Naive thymus-derived CD8-positive, alpha-beta T cell (primary cell): ENCODE data around the gene KREMEN2. TPM values are rescaled to one million over a fixed set of nuclear protein-coding genes. Genes with fewer than 3 reads are reported as not detected.
A peak's percentile ranks its signal among the peaks of the same experiment; 100 is the strongest.
"Not testable (repeated sequence)": the region's sequence is repeated elsewhere in the genome, so short reads cannot be mapped to it uniquely, and the experiment has no call there.

Experiments used
- ATAC-seq, 2 donors: fragments of 150-1000 bp; cut with Tn5 transposase in 1 of 2; sonication (Bioruptor Pico), chemical (Tn5 transposase) in 1 of 2; 1 replicate in 1 of 2; 2 replicates in 1 of 2; pipeline ENCODE4 v1.10.0; 2021; ENCODE audit warnings: mild to moderate bottlenecking in 2 of 2, moderate library complexity in 2 of 2
- POLR2A ChIA-PET: fragments of 350-600 bp; sonication (Branson Sonifier 250); formaldehyde crosslinking; loops from one replicate; lab custom pipeline; 2021; ENCODE audit warnings: antibody characterized with exemption; lab: Charles Lee
- DNase-seq, 10 donors: peaks; one replicate each; pipeline versions ENCODE4 v3.0.0 to v3.0.0-alpha.2; 2020 to 2022
- H3K27ac Mint-ChIP-seq, 10 donors: one replicate each; pipeline ENCODE4 v1.8.0; 2020 to 2022; ENCODE audit warnings: mild to moderate bottlenecking in 10 of 10, mixed read lengths in 10 of 10, moderate library complexity in 4 of 10, inconsistent platforms in 1 of 10
- H3K27me3 Mint-ChIP-seq, 5 donors: one replicate each; pipeline ENCODE4 v1.8.0; 2021 to 2022; ENCODE audit warnings: mixed read lengths in 5 of 5
- H3K36me3 Mint-ChIP-seq, 3 donors: one replicate each; pipeline ENCODE4 v1.8.0; 2020 to 2022; ENCODE audit warnings: mixed read lengths in 3 of 3, mild to moderate bottlenecking in 2 of 3, inconsistent platforms in 1 of 3
- H3K4me1 Mint-ChIP-seq, 4 donors: one replicate each; pipeline ENCODE4 v1.8.0; 2021 to 2022; ENCODE audit warnings: mixed read lengths in 4 of 4
- H3K4me3 Mint-ChIP-seq, 10 donors: one replicate each; pipeline ENCODE4 v1.8.0; 2020 to 2022; ENCODE audit warnings: mild to moderate bottlenecking in 10 of 10, mixed read lengths in 10 of 10, moderate library complexity in 6 of 10, inconsistent platforms in 1 of 10
- H3K9me3 Mint-ChIP-seq, 9 donors: one replicate each; pipeline ENCODE4 v1.8.0; 2020 to 2022; ENCODE audit warnings: mixed read lengths in 9 of 9, mild to moderate bottlenecking in 3 of 9, inconsistent platforms in 1 of 9, moderate library complexity in 1 of 9
- polyA plus RNA-seq, 3 donors: library from polyadenylated mRNA; unstranded; fragments of 300-500 nt; fragmentation: Illumina TruSeq; gene quantifications; one replicate each; pipeline ENCODE4 v1.2.3, GENCODE V29; 2021
- total RNA-seq, 8 experiments: library from RNA in 2 of 8; stranded (reverse) in 2 of 8; gene quantifications; one replicate each; pipeline ENCODE4 v1.2.3 and lab custom pipeline; 2021 to 2026

Gene KREMEN2, protein sequence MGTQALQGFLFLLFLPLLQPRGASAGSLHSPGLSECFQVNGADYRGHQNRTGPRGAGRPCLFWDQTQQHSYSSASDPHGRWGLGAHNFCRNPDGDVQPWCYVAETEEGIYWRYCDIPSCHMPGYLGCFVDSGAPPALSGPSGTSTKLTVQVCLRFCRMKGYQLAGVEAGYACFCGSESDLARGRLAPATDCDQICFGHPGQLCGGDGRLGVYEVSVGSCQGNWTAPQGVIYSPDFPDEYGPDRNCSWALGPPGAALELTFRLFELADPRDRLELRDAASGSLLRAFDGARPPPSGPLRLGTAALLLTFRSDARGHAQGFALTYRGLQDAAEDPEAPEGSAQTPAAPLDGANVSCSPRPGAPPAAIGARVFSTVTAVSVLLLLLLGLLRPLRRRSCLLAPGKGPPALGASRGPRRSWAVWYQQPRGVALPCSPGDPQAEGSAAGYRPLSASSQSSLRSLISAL
- not detected for total RNA-seq
- polyA plus RNA-seq, result not detected
- total RNA-seq (lab: John Stamatoyannopoulos, UW), result 0 to 0.34 (median 0) reads per million in 6 experiments

GRCh38 chr16:2963723-2964474 is at the start of gene KREMEN2:
Gene KREMEN2, plus strand, starts transcription at chr16:2964275. Its CDS starts 246 bp downstream, at chr16:2964521.
- DNase-seq, result peak in 7 of 10 donors; percentile 18 to 63 (median 27)

DNA sequence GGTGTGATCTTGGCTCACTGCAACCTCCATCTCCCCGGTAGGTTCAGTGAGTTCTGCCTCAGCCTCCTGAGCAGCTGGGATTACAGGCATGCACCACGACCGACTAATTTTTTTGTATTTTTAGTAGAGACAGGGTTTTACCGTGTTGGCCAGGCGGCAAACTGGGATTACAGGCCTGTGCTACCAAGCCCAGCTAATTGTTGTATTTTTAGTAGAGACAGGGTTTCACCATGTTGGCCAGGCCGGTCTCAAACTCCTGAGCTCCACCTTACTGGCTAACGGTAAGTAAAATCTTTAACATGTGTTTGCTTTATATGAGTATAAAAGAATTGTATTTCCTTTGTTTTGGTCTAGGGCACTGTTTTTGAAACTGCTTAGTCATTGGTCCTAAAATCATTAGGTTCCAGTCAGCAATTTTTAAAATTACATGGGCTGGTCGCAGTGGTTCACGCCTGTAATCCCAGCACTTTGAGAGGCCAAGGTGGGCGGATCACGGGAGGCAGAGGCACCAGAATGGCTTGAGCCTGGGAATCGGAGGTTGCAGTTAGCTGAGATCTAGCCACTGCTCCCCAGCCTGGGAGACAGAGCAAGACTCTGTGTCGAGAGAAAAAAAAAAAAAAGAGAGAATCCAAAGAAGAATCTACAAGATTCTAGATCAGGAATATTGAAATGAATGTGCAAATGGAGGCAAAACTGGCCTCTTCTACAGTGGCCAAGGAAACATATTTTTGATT is 48.7 kb upstream of the KREMEN2 start:
- Mint-ChIP-seq H3K9me3 (no peaks in the 10 kb centered on the region), H3K27ac (peak overlapping the region in 1 of 10 donors; percentile 39), H3K36me3 (peaks cover 0 to 43% (median 0%) of the 10 kb centered on the region in 3 donors), H3K4me1 (peaks cover 16 to 34% (median 31%) of the 10 kb centered on the region in 4 donors), H3K4me3 (no peak overlapping the region), H3K27me3 (no peaks in the 10 kb centered on the region)
- POLR2A ChIA-PET, result interaction anchor here (1.4 kb wide), 1 partner anchor 32 kb away, joined by 3 read pairs; the partner anchor contains the start of gene FLYWCH2
- no peak for DNase-seq
- ATAC-seq, result no peak

More at GRCh38 chr16:2963723-2964474, at the start of gene KREMEN2:
- Mint-ChIP-seq H3K4me3 (peak within 1 kb of the TSS; percentile 74 to 95 (median 85)), H3K9me3 (peaks cover 0 to 4% (median 0%) of the 10 kb centered on the region in 9 donors), H3K27ac (peak within 1 kb of the TSS in 2 of 10 donors; percentile 29 to 56), H3K27me3 (peaks cover 3 to 51% (median 17%) of the 10 kb centered on the region in 5 donors), H3K4me1 (peaks cover 13 to 42% (median 37%) of the 10 kb centered on the region in 4 donors), H3K36me3 (no peaks in the 10 kb centered on the region)
- POLR2A ChIA-PET, result interaction anchor here (2.4 kb wide), 1 partner anchor 17 kb away, joined by 11 read pairs; the partner anchor contains the start of gene PKMYT1
- peak; percentile 19 to 25 for ATAC-seq

GRCh38 chr16:2919511-2920255 is 44.4 kb upstream of the KREMEN2 start:
- no peaks in the 10 kb centered on the region for H3K9me3 Mint-ChIP-seq
- DNase-seq (peak in 9 of 10 donors; percentile 43 to 82 (median 67)), ATAC-seq (peak; percentile 53 to 73)
- H3K27ac Mint-ChIP-seq, result peak overlapping the region in 4 of 10 donors; percentile 81 to 93 (median 87)
- H3K36me3 Mint-ChIP-seq, result peaks cover 0 to 61% (median 4%) of the 10 kb centered on the region in 3 donors
- POLR2A ChIA-PET, result interaction anchor here (1.5 to 1.8 kb wide), 2 partner anchors 37 to 44 kb away, joined by 7 to 9 read pairs; partner anchors contain the start of gene FLYWCH2
- no peak overlapping the region for H3K4me3 Mint-ChIP-seq
- no peaks in the 10 kb centered on the region for H3K27me3 Mint-ChIP-seq
- peaks cover 2 to 10% (median 7%) of the 10 kb centered on the region in 4 donors for H3K4me1 Mint-ChIP-seq

GRCh38 chr16:2923481-2923880 is 40.6 kb upstream of the KREMEN2 start:
- Mint-ChIP-seq H3K27ac (peak overlapping the region in 1 of 10 donors; percentile 66), H3K4me3 (no peak overlapping the region), H3K36me3 (peaks cover 0 to 41% (median 4%) of the 10 kb centered on the region in 3 donors), H3K9me3 (no peaks in the 10 kb centered on the region), H3K4me1 (peaks cover 13 to 24% (median 19%) of the 10 kb centered on the region in 4 donors), H3K27me3 (no peaks in the 10 kb centered on the region)
- POLR2A ChIA-PET, result no interaction called here
- DNase-seq, result no peak
- no peak for ATAC-seq

- DNase-seq (no peak), ATAC-seq (no peak)
- Mint-ChIP-seq H3K9me3 (no peaks in the 10 kb centered on the region), H3K27ac (no peak overlapping the region), H3K4me3 (no peak overlapping the region), H3K4me1 (peaks cover 10 to 18% (median 14%) of the 10 kb centered on the region in 4 donors), H3K36me3 (peaks cover 0 to 31% (median 4%) of the 10 kb centered on the region in 3 donors), H3K27me3 (no peaks in the 10 kb centered on the region)
- POLR2A ChIA-PET, result no interaction called here
Measured at GRCh38 chr16:2924901-2925755, 38.9 kb upstream of the KREMEN2 start.

DNA sequence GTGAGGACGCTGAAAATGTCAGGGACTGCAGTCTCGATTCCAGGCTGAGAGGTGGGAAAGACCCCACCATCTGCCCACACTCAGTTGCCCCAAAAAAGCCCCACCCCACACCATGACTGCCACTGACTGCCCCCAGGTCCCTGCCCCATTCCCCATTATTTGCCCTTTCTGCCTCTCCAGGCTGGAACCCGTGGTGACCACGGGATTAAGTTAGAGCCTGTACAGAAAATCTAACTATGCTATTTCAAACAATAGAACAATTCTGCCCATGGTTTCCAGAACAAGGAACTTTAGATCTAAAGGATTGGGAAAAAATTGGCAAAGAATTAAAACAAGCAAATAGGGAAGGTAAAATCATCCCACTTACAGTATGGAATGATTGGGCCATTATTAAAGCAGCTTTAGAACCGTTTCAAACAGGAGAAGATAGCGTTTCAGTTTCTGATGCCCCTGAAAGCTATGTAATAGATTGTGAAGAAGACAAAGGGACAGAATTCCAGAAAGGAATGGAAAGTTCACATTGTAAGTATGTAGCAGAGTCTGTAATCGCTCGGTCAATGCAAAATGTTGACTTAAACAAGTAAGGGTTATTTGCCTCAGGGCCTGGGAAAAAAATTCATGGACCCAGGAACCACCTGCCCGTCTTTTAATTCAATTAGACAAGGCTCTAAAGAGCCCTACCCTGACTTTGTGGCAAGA is 38.0 kb upstream of the KREMEN2 start:
- Mint-ChIP-seq H3K27me3 (no peaks in the 10 kb centered on the region), H3K36me3 (peaks cover 0 to 25% (median 3%) of the 10 kb centered on the region in 3 donors), H3K9me3 (no peaks in the 10 kb centered on the region), H3K4me3 (no peak overlapping the region), H3K27ac (peak overlapping the region in 2 of 10 donors; percentile 51 to 83), H3K4me1 (peaks cover 10 to 18% (median 14%) of the 10 kb centered on the region in 4 donors)
- DNase-seq (no peak), ATAC-seq (no peak)
- POLR2A ChIA-PET, result interaction anchor here (1.5 kb wide), 1 partner anchor 14 kb away, joined by 6 read pairs; the partner anchor contains the start of gene FLYWCH1

- POLR2A ChIA-PET, result interaction anchor here (1.5 kb wide), 1 partner anchor 14 kb away, joined by 6 read pairs; the partner anchor contains the start of gene FLYWCH1
- H3K36me3 Mint-ChIP-seq, result peaks cover 0 to 23% (median 4%) of the 10 kb centered on the region in 3 donors
- peak overlapping the region in 7 of 10 donors; percentile 0 to 83 (median 49) for H3K27ac Mint-ChIP-seq
- H3K4me1 Mint-ChIP-seq, result peaks cover 10 to 18% (median 14%) of the 10 kb centered on the region in 4 donors
- H3K27me3 Mint-ChIP-seq, result no peaks in the 10 kb centered on the region
- DNase-seq (no peak), ATAC-seq (no peak)
- H3K4me3 Mint-ChIP-seq, result peak overlapping the region in 5 of 10 donors; percentile 5 to 43 (median 31)
- no peaks in the 10 kb centered on the region for H3K9me3 Mint-ChIP-seq
Measured at GRCh38 chr16:2926650-2926999, 37.5 kb upstream of the KREMEN2 start.

DNA sequence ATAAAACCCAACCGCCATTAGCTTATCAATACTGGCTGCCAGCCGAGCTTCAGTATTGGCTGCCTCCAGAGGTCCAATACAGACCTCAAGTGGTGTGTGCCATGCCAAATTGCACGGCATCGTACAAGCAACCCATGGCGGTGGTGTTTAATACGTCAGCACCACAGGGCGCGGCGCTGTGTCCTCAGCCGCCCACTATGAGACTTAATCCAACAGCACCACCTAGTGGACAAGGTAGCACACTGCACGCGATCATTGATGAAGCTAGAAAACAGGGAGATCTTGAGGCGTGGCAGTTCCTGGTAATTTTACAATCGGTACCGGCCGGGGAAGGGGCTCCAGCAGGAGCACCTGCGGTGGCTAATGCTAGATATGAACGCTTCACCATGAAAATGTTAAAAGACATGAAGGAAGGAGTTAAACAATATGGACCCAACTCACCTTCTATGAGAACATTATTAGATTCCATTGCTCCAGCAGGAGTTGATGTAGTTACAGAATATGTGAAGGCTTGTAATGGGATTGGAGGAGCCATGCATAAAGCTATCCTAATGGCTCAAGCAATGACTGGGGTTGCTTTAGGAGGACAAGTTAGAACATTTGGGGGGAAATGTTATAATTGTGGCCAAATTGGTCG is 36.9 kb upstream of the KREMEN2 start:
- POLR2A ChIA-PET, result interaction anchor here (1.5 kb wide), 1 partner anchor 15 kb away, joined by 6 read pairs; the partner anchor contains the start of gene FLYWCH1
- ATAC-seq, result peak; percentile 100
- Mint-ChIP-seq H3K4me1 (peaks cover 10 to 18% (median 14%) of the 10 kb centered on the region in 4 donors), H3K4me3 (peak overlapping the region in 4 of 10 donors; percentile 5 to 43 (median 26)), H3K9me3 (no peaks in the 10 kb centered on the region), H3K36me3 (peaks cover 0 to 21% (median 5%) of the 10 kb centered on the region in 3 donors), H3K27ac (peak overlapping the region in 7 of 10 donors; percentile 0 to 83 (median 49)), H3K27me3 (no peaks in the 10 kb centered on the region)
- DNase-seq, result peak; percentile 69 to 93 (median 86)

GRCh38 chr16:2928151-2928550 is 35.9 kb upstream of the KREMEN2 start:
- Mint-ChIP-seq H3K27ac (peak overlapping the region in 1 of 10 donors; percentile 41), H3K4me1 (peaks cover 10 to 18% (median 14%) of the 10 kb centered on the region in 4 donors), H3K36me3 (peaks cover 0 to 22% (median 2%) of the 10 kb centered on the region in 3 donors)
- H3K4me3 Mint-ChIP-seq, DNase-seq, H3K27me3 Mint-ChIP-seq, H3K9me3 Mint-ChIP-seq, POLR2A ChIA-PET, ATAC-seq: not testable (repeated sequence)
